Astrocyte of the cerebellum (primary cell): ENCODE measurements around the gene SLC25A4.
A peak's percentile ranks its signal among the peaks of the same experiment; 100 is the strongest.

ENCODE experiments used
- DNase-seq: peaks from one replicate; pipeline ENCODE4 v3.0.0-alpha.2; 2011; ENCODE audit warnings: low read depth
- H3K4me3 ChIP-seq: 2 replicates; pipeline ENCODE4 v1.5.1; 2011; ENCODE audit warnings: mild to moderate bottlenecking, low read depth, low read length, moderate library complexity
- in situ Hi-C: cut with HindIII; loops from 2 replicates; pipeline ENCODE4 v1.10.0; 2017; ENCODE audit warnings: low sequenced_read_pairs
- TF ChIP-seq, protein P1 (sequence below): IDR thresholded peaks from 2 replicates; pipeline ENCODE4 v1.5.1; 2012; ENCODE audit warnings: low read length, low read depth, moderate library complexity, mild to moderate bottlenecking; ENCODE audit errors: missing control alignments

SLC25A4 gene

DNA sequence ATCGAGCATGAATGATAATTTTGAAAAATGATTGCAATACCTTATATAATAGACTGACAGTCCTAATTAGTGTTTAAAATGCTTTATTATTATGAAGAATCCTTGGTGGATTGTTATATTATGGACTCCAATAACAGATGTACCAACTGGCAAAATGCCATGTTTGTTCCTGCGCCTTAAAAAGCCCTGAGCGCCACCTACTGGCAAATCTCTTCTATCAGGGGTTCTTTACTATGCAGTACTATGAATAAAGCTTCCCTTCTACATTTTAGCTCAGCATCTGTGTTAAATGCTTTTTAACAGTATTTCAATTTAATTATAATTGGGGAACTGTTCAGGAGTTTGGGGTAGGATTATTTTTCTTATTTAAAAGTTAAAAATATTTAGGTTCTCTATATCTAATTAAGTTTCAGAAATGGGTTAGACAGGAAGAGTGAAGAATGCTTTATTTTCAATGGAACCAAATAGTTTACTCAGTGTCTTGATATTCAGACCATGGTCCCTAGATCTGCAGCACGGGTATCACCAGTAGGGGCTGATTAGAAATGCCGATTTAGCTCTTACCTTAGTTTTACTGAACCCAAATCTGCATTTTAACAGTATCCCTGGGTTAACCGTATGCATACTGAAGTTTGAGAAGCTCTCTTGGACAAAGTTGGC lies 40.7 kb downstream of the SLC25A4 start:
- TF ChIP-seq, protein P1, sequence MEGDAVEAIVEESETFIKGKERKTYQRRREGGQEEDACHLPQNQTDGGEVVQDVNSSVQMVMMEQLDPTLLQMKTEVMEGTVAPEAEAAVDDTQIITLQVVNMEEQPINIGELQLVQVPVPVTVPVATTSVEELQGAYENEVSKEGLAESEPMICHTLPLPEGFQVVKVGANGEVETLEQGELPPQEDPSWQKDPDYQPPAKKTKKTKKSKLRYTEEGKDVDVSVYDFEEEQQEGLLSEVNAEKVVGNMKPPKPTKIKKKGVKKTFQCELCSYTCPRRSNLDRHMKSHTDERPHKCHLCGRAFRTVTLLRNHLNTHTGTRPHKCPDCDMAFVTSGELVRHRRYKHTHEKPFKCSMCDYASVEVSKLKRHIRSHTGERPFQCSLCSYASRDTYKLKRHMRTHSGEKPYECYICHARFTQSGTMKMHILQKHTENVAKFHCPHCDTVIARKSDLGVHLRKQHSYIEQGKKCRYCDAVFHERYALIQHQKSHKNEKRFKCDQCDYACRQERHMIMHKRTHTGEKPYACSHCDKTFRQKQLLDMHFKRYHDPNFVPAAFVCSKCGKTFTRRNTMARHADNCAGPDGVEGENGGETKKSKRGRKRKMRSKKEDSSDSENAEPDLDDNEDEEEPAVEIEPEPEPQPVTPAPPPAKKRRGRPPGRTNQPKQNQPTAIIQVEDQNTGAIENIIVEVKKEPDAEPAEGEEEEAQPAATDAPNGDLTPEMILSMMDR, result peak; percentile 81
- H3K4me3 ChIP-seq, result no peak overlapping the region
- DNase-seq, result peak; percentile 92
- in situ Hi-C loops, result loop anchor here (5.0 to 25.0 kb wide), 2 partner anchors 54 to 854 kb away; no protein-coding TSS in a partner anchor

DNA sequence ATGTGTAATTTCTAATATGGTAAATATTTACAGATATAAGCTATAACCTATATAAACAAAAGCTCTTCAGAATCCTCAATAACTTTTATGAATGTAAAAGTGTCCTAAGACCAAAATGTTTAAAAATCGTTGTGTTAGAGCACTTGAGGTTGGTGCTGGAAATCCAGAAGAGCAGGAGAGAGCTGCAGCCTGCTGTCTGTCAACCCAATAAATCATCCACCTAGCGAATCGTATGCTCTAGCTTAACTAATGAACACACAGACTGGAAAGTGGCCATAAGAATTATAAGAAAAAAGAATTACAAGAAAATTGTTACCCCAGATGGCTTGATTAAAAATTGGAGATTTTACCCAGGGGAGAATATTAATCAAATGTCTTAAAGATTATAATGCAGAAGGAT lies 43.7 kb downstream of the SLC25A4 start:
- in situ Hi-C loops, result loop anchor here (25.0 kb wide), 1 partner anchor 851 kb away; no protein-coding TSS in a partner anchor
- TF ChIP-seq, protein P1, result no peak
- no peak overlapping the region for H3K4me3 ChIP-seq
- no peak for DNase-seq

DNA sequence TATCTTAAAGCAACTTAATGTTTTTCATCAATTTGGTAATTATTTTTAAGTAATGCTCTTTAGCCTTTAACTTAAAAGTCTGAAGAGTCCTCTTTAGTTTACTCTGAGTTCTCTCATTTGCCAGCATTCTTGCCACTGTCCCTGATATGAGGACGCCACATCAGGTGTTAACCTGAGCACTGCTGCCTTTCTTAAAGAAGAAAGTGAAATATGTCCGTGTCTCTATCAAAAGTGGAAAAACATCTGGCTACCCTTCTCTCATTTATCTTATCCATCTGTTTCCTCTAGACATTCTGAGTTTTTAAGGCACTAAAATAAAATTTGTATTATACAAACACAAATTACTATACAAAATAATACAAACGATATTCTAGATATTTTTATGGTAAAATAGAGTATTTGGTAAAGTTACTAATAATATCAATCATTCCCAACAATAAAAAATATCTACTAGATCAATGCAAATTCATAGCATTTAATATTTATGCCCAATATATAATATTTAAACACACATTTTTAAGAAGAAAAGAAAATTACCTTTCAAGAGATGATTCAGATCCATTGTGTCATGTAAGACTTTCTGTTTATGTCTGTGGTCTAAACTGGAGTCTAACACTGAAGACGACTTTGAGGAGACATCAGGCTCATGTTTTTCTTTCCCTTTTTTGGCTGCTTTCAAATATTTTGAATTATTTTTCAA lies 46.7 kb downstream of the SLC25A4 start:
- no peak overlapping the region for H3K4me3 ChIP-seq
- no peak for DNase-seq
- in situ Hi-C loops, result loop anchor here (25.0 kb wide), 1 partner anchor 848 kb away; no protein-coding TSS in a partner anchor
- TF ChIP-seq, protein P1, result no peak

DNA sequence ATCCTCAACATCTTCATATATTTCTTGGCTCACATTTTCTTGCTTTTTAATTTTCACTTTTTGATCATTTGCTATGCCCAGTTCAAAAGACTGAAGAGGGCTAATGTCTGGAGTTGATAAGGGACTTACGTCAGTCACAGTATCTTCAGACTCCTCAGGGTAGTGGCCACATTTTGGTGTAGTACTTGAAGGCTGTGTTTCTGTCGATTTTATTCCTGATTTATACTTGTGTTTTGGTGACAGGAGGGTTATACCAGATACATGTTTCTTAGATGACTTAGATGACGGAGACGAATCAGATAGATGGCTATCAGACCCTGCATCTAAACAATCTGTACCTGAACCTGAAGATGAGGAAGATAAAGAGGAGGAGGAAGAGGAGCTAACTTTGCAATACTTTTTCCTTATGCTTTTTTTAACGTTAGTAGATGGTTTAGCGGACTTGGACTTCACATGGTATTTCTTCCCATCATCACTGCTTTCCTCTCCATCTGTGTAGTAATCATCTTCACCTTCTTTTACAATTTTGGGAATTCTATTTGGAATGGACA lies 47.3 kb downstream of the SLC25A4 start:
- in situ Hi-C loops, result loop anchor here (25.0 kb wide), 1 partner anchor 847 kb away; no protein-coding TSS in a partner anchor
- H3K4me3 ChIP-seq, result no peak overlapping the region
- no peak for DNase-seq
- TF ChIP-seq, protein P1, result no peak

- in situ Hi-C loops, result loop anchor here (25.0 kb wide), 1 partner anchor 845 kb away; no protein-coding TSS in a partner anchor
- no peak overlapping the region for H3K4me3 ChIP-seq
- TF ChIP-seq, protein P1, result no peak
- DNase-seq, result no peak
Observed at GRCh38 chr4:185192059-185192458, 49.0 kb downstream of the SLC25A4 start.
